Glutamatergic neuron (in vitro differentiated cells): ENCODE data around the gene CAMKK1. TPM values are rescaled to one million over a fixed set of nuclear protein-coding genes. Genes with fewer than 3 reads are reported as not detected.

ENCODE experiments used
- DNase-seq: peaks from one replicate; pipeline ENCODE4 v3.0.0; 2022
- H3K27ac Mint-ChIP-seq: one replicate; pipeline ENCODE4 v1.8.0; 2020; ENCODE audit warnings: mild to moderate bottlenecking, mixed read lengths, inconsistent platforms; ENCODE audit not compliant: unreplicated experiment
- H3K27me3 Mint-ChIP-seq: one replicate; pipeline ENCODE4 v1.8.0; 2020; ENCODE audit warnings: mild to moderate bottlenecking, moderate library complexity, mixed read lengths, inconsistent platforms; ENCODE audit not compliant: unreplicated experiment
- H3K36me3 Mint-ChIP-seq: one replicate; pipeline ENCODE4 v1.8.0; 2020; ENCODE audit warnings: mild to moderate bottlenecking, mixed read lengths, inconsistent platforms; ENCODE audit not compliant: unreplicated experiment
- H3K4me1 Mint-ChIP-seq: one replicate; pipeline ENCODE4 v1.8.0; 2020; ENCODE audit warnings: mild to moderate bottlenecking, low read depth, mixed read lengths, inconsistent platforms; ENCODE audit not compliant: unreplicated experiment
- H3K4me3 Mint-ChIP-seq: one replicate; pipeline ENCODE4 v1.8.0; 2020; ENCODE audit warnings: mild to moderate bottlenecking, mixed read lengths, inconsistent platforms; ENCODE audit not compliant: unreplicated experiment
- H3K9me3 Mint-ChIP-seq: one replicate; pipeline ENCODE4 v1.8.0; 2020; ENCODE audit warnings: mild to moderate bottlenecking, moderate library complexity, mixed read lengths, inconsistent platforms; ENCODE audit not compliant: unreplicated experiment
- CTCF ChIP-seq: fragments of 200-600 bp; sonication (generic); IDR thresholded peaks from one replicate; pipeline ENCODE4 v1.5.0; 2021; ENCODE audit not compliant: partially characterized antibody, unreplicated experiment
- total RNA-seq: library from RNA; stranded (reverse); fragmentation: NEBNext Ultra II Directional; extraction: Animal tissue kit (Norgen Biotek cat#: 25700); gene quantifications from one replicate; pipeline ENCODE4 v1.2.1, GENCODE V29; 2021; ENCODE audit not compliant: unreplicated experiment

The CAMKK1 gene
- total RNA-seq, 1 donor from 2014 or later: 41.3 TPM

- no peak for TF ChIP-seq CTCF
- H3K4me3 Mint-ChIP-seq: no peak overlapping the region
- no peaks in the 10 kb centered on the region for H3K9me3 Mint-ChIP-seq
- DNase-seq: no peak
- peaks cover 2% of the 10 kb centered on the region for H3K4me1 Mint-ChIP-seq
- H3K36me3 Mint-ChIP-seq: no peaks in the 10 kb centered on the region
- H3K27ac Mint-ChIP-seq: no peak overlapping the region
- H3K27me3 Mint-ChIP-seq: no peaks in the 10 kb centered on the region
Observed at GRCh38 chr17:3828151-3828851, 64.6 kb downstream of the CAMKK1 start.

GRCh38 chr17:3827124-3827773, 65.6 kb downstream of the CAMKK1 start:
- H3K4me3 Mint-ChIP-seq: no peak overlapping the region

GRCh38 chr17:3826191-3826590, 66.7 kb downstream of the CAMKK1 start:
- no peak overlapping the region for H3K4me3 Mint-ChIP-seq
- H3K36me3 Mint-ChIP-seq: no peaks in the 10 kb centered on the region
- H3K27ac Mint-ChIP-seq: no peak overlapping the region
- no peak for DNase-seq
- peaks cover 3% of the 10 kb centered on the region for H3K27me3 Mint-ChIP-seq
- no peak for TF ChIP-seq CTCF
- peaks cover 2% of the 10 kb centered on the region for H3K4me1 Mint-ChIP-seq
- H3K9me3 Mint-ChIP-seq: no peaks in the 10 kb centered on the region

More at GRCh38 chr17:3827124-3827773, 65.6 kb downstream of the CAMKK1 start:
- TF ChIP-seq CTCF: peak; percentile 70
- Mint-ChIP-seq H3K27me3 (no peaks in the 10 kb centered on the region), H3K36me3 (no peaks in the 10 kb centered on the region), H3K4me1 (peaks cover 2% of the 10 kb centered on the region), H3K27ac (no peak overlapping the region), H3K9me3 (no peaks in the 10 kb centered on the region)
- DNase-seq: peak; percentile 68

- Mint-ChIP-seq H3K4me3 (no peak overlapping the region), H3K27me3 (peaks cover 5% of the 10 kb centered on the region), H3K4me1 (no peaks in the 10 kb centered on the region), H3K27ac (no peak overlapping the region), H3K36me3 (no peaks in the 10 kb centered on the region), H3K9me3 (no peaks in the 10 kb centered on the region)
- no peak for DNase-seq
- TF ChIP-seq CTCF: no peak
Observed at GRCh38 chr17:3821101-3821500, 71.8 kb downstream of the CAMKK1 start.

GRCh38 chr17:3818786-3819185, 74.1 kb downstream of the CAMKK1 start:
- peak overlapping the region; percentile 56 for H3K27ac Mint-ChIP-seq
- H3K4me1 Mint-ChIP-seq: no peaks in the 10 kb centered on the region
- no peak for TF ChIP-seq CTCF
- H3K4me3 Mint-ChIP-seq: no peak overlapping the region
- no peak for DNase-seq
- H3K36me3 Mint-ChIP-seq: no peaks in the 10 kb centered on the region
- H3K9me3 Mint-ChIP-seq: no peaks in the 10 kb centered on the region
- peaks cover 5% of the 10 kb centered on the region for H3K27me3 Mint-ChIP-seq
